ENCODE measurements around the gene UBN2. TPM values are rescaled to one million over a fixed set of nuclear protein-coding genes. Genes with fewer than 3 reads are reported as not detected.

The UBN2 gene
- total and polyA plus RNA-seq, 2 of the 13 experiments (the other 11 are each of a cell fraction or from before 2014, with no cell fraction given): 5.6 to 5.7 TPM

GRCh38 chr7:139245401-139245800 lies 14.4 kb downstream of the UBN2 start (continued):
- TF ChIP-seq DR1 (CRISPR knock-in tag; IDR thresholded peaks at IDR 0.05) (no peak), ZNF709 (CRISPR knock-in tag; IDR thresholded peaks at IDR 0.05) (no peak), ZBTB46 (CRISPR knock-in tag; IDR thresholded peaks at IDR 0.05; ENCODE audit: borderline replicate concordance) (no peak), ZFP41 (CRISPR knock-in tag; IDR thresholded peaks at IDR 0.05; ENCODE audit: borderline replicate concordance) (no peak), ETV6 (CRISPR knock-in tag; conservative IDR thresholded peaks at IDR 0.05) (no peak), TIGD3 (CRISPR knock-in tag; IDR thresholded peaks at IDR 0.05; ENCODE audit: borderline replicate concordance) (no peak)

GRCh38 chr7:139246494-139246893 lies 15.5 kb downstream of the UBN2 start:
- DNase-seq (ENCODE audit: low spot score) (no peak), FAIRE-seq (no peak), ATAC-seq (no peak)
- 97% methylated on average over 5 of the region's 5 CpGs for WGBS (ENCODE audit: low lambda C conversion rate)
- 0 out of 2 replicates have a peak, but pooled peaks cover 4% of the 10 kb centered on the region for H4K20me1 ChIP-seq (ENCODE audit: insufficient read depth, low read length)
- BruUV-seq (replicated peaks): no TSS peak
- peaks cover 2 to 74% of the 10 kb centered on the region in 2 experiments for H3K36me3 ChIP-seq (replicated peaks in 1 of 2; ENCODE audit: control insufficient read depth in 1 of 2, insufficient read depth in 2 of 2, low read length in 2 of 2)
- no peak overlapping the region for H3K4me2 ChIP-seq (ENCODE audit: low read depth, low read length)
- in situ Hi-C loops (cut with HindIII; ENCODE audit: extremely low pct_ligation_motif_present, low pct_unique_long_range_greater_than_20kb): no loop called here
- ChIA-PET CTCF (ENCODE audit: low intra/inter-chr PET ratio, low total read pairs) (no interaction called here), POLR2A (no interaction called here)
- no peak overlapping the region for H3K27ac ChIP-seq (ENCODE audit: extremely low read length, insufficient read depth, low read length)
- no peaks in the 10 kb centered on the region for H3K4me1 ChIP-seq (ENCODE audit: insufficient read depth, low read length)
- intact Hi-C loops (cut with micrococcal nuclease; ENCODE audit: unreplicated experiment): no loop called here
- H3K9me3 ChIP-seq (ENCODE audit: low read length): no peaks in the 10 kb centered on the region
- no peak overlapping the region for H3K4me3 ChIP-seq (replicated peaks in 1 of 3; ENCODE audit: insufficient read depth in 1 of 3, low read depth in 2 of 3, low read length in 3 of 3)
- no peaks in the 10 kb centered on the region for H3K27me3 ChIP-seq (ENCODE audit: control insufficient read depth in 1 of 2, insufficient read depth in 2 of 2, low read length in 2 of 2)
- peaks cover 2% of the 10 kb centered on the region for H3K79me2 ChIP-seq (ENCODE audit: insufficient read depth, low read length)
- no peak overlapping the region for H2AFZ ChIP-seq (ENCODE audit: low read length)
- H3K9ac ChIP-seq (ENCODE audit: insufficient read depth, low read depth, low read length): no peak overlapping the region
- no peak for TF ChIP-seq SRSF9 (IDR thresholded peaks at IDR 0.05; ENCODE audit: borderline replicate concordance, insufficient read depth, low read depth, low read length, poor library complexity, severe bottlenecking)
- TF ChIP-seq IRF2 (CRISPR knock-in tag; IDR thresholded peaks at IDR 0.05): no peak
- TF ChIP-seq ZKSCAN5 (CRISPR knock-in tag; IDR thresholded peaks at IDR 0.05): no peak
- no peak for TF ChIP-seq USF2 (IDR thresholded peaks at IDR 0.05; ENCODE audit: low read depth, low read length)
- TF ChIP-seq USF2 (CRISPR knock-in tag; IDR thresholded peaks at IDR 0.05; ENCODE audit: borderline replicate concordance): no peak
- TF ChIP-seq ZNF704 (CRISPR knock-in tag; IDR thresholded peaks at IDR 0.05; ENCODE audit: borderline replicate concordance): no peak
- TF ChIP-seq HIVEP1 (CRISPR knock-in tag; IDR thresholded peaks at IDR 0.05): no peak
- no peak for TF ChIP-seq POLR2G (IDR thresholded peaks at IDR 0.05; ENCODE audit: low read depth, low read length)
- TF ChIP-seq ZNF160 (CRISPR knock-in tag; IDR thresholded peaks at IDR 0.05): no peak
- TF ChIP-seq ARHGAP35 (CRISPR knock-in tag; IDR thresholded peaks at IDR 0.05; ENCODE audit: borderline replicate concordance): no peak
- TF ChIP-seq CCDC6 (CRISPR knock-in tag; IDR thresholded peaks at IDR 0.05): no peak
- no peak for TF ChIP-seq ERF (CRISPR knock-in tag; IDR thresholded peaks at IDR 0.05)
- no peak for TF ChIP-seq ZNF282 (IDR thresholded peaks at IDR 0.05; ENCODE audit: partially characterized antibody)
